Skeletal muscle satellite cell (primary cell): Measurements from ENCODE around the gene ZNF785. TPM values are rescaled to one million over a fixed set of nuclear protein-coding genes. Genes with fewer than 3 reads are reported as not detected.
"Not testable (repeated sequence)": the region's sequence is repeated elsewhere in the genome, so short reads cannot be mapped to it uniquely, and the experiment has no call there.

Experiments used
- H3K27me3 ChIP-seq: 2 replicates; pipeline ENCODE4 v1.7.0; 2013; ENCODE audit warnings: low read length; ENCODE audit not compliant: control insufficient read depth, insufficient read depth
- H3K36me3 ChIP-seq: 2 replicates; pipeline ENCODE4 v1.7.0; 2013; ENCODE audit warnings: mild to moderate bottlenecking, control low read depth, low read length; ENCODE audit not compliant: insufficient read depth
- H3K4me1 ChIP-seq: 2 replicates; pipeline ENCODE4 v1.7.0; 2013; ENCODE audit warnings: low read length; ENCODE audit not compliant: control insufficient read depth, insufficient read depth
- H3K4me2 ChIP-seq: 2 replicates; pipeline ENCODE4 v1.7.0; 2013; ENCODE audit warnings: mild to moderate bottlenecking, low read length
- H3K4me3 ChIP-seq: 2 replicates; pipeline ENCODE4 v1.7.0; 2013; ENCODE audit warnings: low read length
- H3K9ac ChIP-seq: 2 replicates; pipeline ENCODE4 v1.7.0; 2013; ENCODE audit warnings: mild to moderate bottlenecking, low read depth, low read length, moderate library complexity
- H3K9me3 ChIP-seq: replicated peaks from 2 replicates; pipeline ENCODE4 v1.7.0; 2013; ENCODE audit warnings: mild to moderate bottlenecking, control low read depth, low read length
- total RNA-seq: library from RNA; depleted of rRNA; stranded (reverse); fragments of >200 nt; gene quantifications from 2 replicates; pipeline ENCODE4 v1.2.3, GENCODE V29; 2012; rRNA removed

The ZNF785 gene
- 6.8 and 7.2 TPM in 2 replicates for total RNA-seq

DNA sequence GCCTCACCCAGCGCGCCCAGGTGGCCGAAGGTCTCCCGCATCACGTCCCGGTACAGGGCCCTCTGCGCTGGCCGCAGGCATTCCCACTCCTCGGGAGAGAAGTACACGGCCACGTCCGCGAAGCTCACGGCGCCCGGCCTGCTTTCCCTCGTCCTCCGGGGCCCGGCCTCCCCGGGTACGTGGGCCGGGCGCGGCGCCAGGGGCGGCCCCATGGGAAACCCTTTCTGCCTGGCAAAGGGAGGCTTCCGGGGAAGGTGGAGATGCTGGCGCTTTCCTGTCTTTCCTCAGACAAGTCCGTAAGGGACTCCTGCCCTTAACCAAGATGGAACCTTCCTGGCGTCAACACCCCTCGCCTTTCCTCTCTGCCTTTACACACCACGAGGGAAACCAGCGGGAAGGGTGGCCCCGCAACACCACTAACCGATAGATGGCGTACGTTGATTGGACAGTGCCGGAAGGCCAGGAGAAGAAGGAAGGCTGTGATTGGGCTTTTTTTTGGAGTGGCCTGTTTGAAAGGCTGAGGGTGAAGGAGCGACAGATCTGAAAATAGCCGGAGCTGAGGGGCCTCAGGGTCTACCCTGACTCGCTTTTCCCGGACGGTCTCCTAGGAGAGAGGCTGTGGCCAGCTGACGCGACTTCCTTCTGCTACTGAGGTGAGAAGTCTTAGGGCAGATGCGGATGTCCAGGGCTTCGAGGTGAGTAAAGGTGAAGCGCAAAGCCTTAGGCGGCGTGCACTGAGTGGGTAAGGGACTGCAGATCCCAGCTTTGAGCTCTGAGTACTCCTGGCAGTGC, at the start of gene ZNF785:
Gene ZNF785 (minus strand): TSS at position 298 of the 792 bp plus-strand sequence. CDS start 86 bp downstream, at position 212.
- H3K4me1 ChIP-seq = peaks cover 5% of the 10 kb centered on the region

DNA sequence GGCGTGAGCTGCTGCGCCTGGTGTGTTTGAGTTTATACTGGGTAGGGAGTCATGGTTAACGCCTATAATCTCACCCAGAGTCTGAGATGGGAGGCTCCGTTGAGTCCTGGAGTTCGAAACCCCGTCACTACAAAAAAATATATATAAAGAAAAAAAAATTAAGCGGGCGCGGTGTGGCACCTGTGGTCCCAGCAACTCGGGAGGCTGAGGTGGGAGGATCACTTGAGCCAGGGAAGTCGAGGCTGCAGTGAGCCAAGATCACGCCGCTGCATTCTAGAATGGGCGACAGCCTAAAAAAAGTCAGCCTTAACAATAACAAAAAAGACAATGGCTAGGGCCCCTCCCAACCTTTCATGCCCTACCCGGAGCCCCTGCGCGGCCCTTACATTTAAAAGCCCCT, 48.0 kb upstream of the ZNF785 start:
- Histone ChIP-seq H3K36me3 (no peaks in the 10 kb centered on the region), H3K4me1 (peaks cover 10% of the 10 kb centered on the region), H3K4me2 (peak overlapping the region; percentile 96), H3K4me3 (peak overlapping the region; percentile 92), H3K9ac (peak overlapping the region; percentile 94), H3K27me3 (no peaks in the 10 kb centered on the region), H3K9me3 (no peaks in the 10 kb centered on the region)

More for the DNA sequence above, at the start of gene ZNF785:
- H3K4me2 ChIP-seq = peak within 1 kb of the TSS; percentile 95
- H3K9ac ChIP-seq = peak within 1 kb of the TSS; percentile 93
- H3K36me3 ChIP-seq = peaks cover 14% of the 10 kb centered on the region
- peak within 1 kb of the TSS; percentile 90 for H3K4me3 ChIP-seq
- no peaks in the 10 kb centered on the region for H3K9me3 ChIP-seq
- H3K27me3 ChIP-seq = no peaks in the 10 kb centered on the region

DNA sequence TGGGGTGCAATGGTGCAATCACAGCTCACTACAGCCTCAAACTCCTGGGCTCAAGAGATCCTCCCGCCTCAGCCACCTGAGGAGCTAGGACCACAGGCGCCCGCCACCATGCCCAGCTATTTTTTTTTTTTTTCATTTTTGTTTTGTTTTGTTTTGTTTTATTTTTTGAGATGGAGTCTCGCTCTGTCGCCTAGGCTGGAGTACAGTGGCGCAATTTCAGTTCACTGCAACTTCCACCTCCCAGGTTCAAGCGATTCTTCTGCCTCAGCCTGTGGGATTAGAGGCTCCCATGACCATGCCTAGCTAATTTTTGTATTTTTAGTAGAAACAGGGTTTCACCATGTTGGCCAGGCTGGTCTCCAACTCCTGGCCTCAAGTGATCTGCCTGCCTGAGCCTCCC, 47.0 kb upstream of the ZNF785 start:
- not testable (repeated sequence) for H3K36me3 ChIP-seq, H3K4me3 ChIP-seq, H3K4me2 ChIP-seq, H3K9me3 ChIP-seq, H3K9ac ChIP-seq, H3K27me3 ChIP-seq
- H3K4me1 ChIP-seq = peaks cover 11% of the 10 kb centered on the region

DNA sequence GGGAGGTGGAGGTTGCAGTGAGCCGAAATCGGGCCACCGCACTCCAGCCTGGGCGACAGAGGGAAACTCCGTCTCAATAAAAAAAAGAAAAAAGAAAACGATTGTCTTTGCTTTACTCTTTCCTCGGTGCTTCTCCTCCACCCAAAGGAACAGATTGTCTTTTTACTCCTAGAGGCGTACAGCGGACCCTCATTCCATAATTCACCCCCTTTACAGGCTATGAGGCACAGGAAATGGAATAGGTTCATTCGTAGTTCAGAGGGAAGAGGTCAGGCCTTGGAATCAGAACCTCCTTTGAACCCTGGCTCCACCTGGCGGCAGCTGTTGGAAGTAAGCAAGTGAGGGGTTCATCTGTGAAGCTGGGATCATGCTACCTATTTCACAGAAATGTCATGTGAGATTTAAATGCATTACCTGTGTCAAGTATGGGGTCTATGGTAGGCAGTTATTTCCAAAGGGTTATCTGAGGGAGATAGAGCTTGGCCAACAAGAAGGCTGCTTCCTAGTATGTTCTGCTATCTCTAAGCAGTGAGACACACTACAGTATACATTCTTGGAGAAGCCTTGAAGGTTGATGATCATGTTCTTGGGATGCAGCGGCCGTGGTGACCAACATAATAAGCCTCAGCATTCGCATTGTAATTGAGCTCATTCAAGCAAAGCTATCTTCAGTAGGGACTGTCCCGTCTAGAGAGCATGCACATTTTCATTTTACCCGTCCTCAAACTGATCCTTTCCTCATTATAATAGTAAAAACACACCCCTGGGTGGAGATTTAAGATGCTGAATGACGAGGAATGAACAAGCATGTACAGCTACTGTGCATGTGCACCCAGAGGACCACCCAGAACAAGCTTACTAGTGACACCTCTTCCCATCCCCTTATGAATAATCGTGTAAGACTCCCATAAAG, 43.4 kb upstream of the ZNF785 start:
- H3K9me3 ChIP-seq = peaks cover 4% of the 10 kb centered on the region
- H3K4me3 ChIP-seq = no peak overlapping the region
- H3K4me1 ChIP-seq = peaks cover 5% of the 10 kb centered on the region
- no peaks in the 10 kb centered on the region for H3K36me3 ChIP-seq
- H3K4me2 ChIP-seq = peak overlapping the region; percentile 24
- H3K9ac ChIP-seq = no peak overlapping the region
- H3K27me3 ChIP-seq = no peaks in the 10 kb centered on the region

DNA sequence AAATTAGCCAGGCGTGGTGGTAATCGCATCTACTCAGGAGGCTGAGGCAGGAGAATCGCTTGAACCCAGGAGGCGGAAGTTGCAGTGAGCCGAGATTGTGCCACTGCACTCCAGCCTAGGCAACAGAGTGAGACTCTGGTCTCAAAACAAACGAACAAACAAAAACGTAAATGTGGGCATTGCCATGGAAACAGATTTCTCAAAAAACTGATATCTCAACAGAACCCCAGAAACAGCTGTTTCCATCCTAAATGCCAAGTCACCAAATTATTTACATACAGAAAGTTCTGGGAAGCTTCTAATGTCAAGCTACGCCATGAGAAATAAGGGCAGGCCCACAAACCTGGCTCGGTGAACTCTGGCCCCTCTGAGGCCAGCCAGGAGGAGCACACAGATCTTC, 40.7 kb upstream of the ZNF785 start:
- Histone ChIP-seq H3K9ac (no peak overlapping the region), H3K4me3 (no peak overlapping the region), H3K9me3 (peaks cover 6% of the 10 kb centered on the region), H3K4me1 (peaks cover 6% of the 10 kb centered on the region), H3K4me2 (no peak overlapping the region), H3K27me3 (no peaks in the 10 kb centered on the region), H3K36me3 (no peaks in the 10 kb centered on the region)

DNA sequence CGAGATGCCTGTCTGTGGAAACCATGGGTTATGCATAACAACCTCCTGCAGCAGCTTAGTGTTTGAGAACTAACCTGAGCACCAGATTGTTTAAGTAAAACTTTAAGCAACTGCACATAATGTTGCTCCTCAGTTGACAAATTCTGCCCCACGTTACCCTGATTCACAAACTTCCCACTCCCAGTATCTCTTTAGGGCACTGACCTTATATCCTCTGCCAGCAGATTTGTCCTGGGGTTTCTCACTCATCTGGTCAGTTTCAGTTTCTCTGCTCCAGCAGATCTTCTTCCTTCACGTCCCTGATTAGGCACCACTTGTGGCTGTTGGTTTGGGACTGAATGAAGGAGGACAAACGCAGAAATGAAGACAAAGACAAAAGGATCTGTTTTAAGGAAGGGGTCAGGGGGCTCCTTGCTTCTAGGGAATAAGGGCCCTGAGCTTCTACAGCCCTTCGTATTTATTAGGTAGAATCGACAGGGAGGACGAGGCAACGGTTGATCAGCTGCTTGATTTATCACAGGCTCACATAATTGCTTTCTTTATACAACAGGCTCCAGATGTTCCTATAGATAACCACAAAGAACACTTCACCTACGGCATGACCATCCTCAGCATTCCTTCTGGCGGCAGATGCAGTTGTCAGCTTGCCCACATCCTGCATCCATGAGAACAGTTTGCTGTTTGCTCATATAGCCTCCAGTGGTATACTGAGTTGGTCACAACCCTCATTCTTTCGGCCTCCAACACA, 38.2 kb upstream of the ZNF785 start:
- Histone ChIP-seq H3K36me3 (no peaks in the 10 kb centered on the region), H3K27me3 (no peaks in the 10 kb centered on the region), H3K9ac (no peak overlapping the region), H3K4me3 (no peak overlapping the region), H3K9me3 (peaks cover 6% of the 10 kb centered on the region), H3K4me1 (peaks cover 6% of the 10 kb centered on the region), H3K4me2 (no peak overlapping the region)

DNA sequence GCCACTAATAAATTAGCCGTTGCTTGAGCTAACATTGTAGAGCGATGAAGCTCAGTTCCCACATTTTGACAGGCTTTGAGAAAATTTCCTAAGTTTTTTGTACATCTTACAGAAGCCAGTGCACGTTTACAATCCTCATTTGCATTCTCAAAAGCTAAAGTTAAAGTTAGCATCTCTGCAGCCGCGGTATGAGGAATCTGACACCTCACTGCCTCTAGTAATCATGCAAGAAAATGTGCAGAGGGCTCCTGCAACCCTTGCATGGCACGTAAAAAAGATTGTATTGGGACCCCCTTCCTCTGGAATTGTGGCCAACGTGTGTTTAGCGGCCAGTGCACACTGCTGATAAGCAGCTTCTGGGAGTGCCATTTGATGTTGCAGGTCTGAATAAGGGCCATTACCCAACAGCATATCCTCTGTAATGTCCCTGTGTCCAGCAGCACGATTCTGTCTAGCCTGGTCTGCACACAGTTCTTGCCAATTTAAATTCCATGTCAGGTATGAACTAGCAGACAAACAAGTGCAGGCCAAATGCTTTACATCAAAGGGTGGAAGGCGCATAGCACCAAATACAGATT, 37.0 kb upstream of the ZNF785 start:
- Histone ChIP-seq H3K4me3 (no peak overlapping the region), H3K36me3 (no peaks in the 10 kb centered on the region)

DNA sequence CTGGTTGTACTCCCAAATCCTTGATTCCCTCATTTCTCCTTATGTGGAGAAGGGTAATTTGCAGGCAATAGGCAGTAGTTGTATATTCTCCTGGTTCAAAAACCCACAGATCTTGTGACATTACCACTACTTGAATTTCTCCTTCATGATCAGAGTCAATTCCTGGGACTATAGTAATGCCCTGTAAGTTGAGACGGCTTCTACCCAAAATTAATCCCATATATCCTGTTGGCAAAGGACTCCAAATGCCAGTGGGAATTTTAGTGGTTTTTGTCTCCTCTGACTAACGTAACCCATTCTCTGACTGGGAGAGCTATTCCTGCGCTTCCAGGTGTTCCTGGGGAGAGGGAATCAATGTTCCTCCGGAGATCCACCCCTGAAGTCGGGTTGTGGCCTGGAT, 36.3 kb upstream of the ZNF785 start:
- Histone ChIP-seq H3K4me2 (no peak overlapping the region), H3K4me3 (no peak overlapping the region), H3K9me3 (peaks cover 6% of the 10 kb centered on the region), H3K27me3 (no peaks in the 10 kb centered on the region), H3K9ac (no peak overlapping the region), H3K4me1 (peaks cover 4% of the 10 kb centered on the region), H3K36me3 (no peaks in the 10 kb centered on the region)

More for the DNA sequence above, 37.0 kb upstream of the ZNF785 start:
- Histone ChIP-seq H3K27me3 (no peaks in the 10 kb centered on the region), H3K9me3 (peaks cover 6% of the 10 kb centered on the region), H3K4me1 (peaks cover 4% of the 10 kb centered on the region), H3K9ac (no peak overlapping the region), H3K4me2 (no peak overlapping the region)

DNA sequence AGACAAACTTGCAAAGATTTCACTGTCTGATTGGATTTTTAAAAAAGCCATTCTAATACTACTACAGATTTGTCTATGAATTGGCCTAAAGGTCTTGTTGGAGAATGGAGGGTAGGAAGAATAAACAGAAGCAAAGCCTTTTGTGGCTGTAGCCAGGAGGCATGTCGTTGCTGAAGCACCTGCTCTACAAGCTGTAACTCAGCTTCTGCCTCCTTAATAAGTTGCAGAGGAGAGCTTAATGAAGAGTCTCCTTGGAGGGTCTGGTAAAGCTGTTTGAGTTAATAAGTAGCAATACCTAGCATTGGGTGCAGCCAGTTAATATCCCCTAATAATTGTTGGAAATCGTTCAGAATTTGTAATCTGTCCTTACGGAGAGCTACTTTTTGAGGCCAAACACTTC, 34.7 kb upstream of the ZNF785 start:
- peaks cover 4% of the 10 kb centered on the region for H3K4me1 ChIP-seq
- no peaks in the 10 kb centered on the region for H3K36me3 ChIP-seq
- no peaks in the 10 kb centered on the region for H3K27me3 ChIP-seq
- no peak overlapping the region for H3K4me2 ChIP-seq
- no peak overlapping the region for H3K9ac ChIP-seq
- no peak overlapping the region for H3K4me3 ChIP-seq
- H3K9me3 ChIP-seq = peaks cover 6% of the 10 kb centered on the region

DNA sequence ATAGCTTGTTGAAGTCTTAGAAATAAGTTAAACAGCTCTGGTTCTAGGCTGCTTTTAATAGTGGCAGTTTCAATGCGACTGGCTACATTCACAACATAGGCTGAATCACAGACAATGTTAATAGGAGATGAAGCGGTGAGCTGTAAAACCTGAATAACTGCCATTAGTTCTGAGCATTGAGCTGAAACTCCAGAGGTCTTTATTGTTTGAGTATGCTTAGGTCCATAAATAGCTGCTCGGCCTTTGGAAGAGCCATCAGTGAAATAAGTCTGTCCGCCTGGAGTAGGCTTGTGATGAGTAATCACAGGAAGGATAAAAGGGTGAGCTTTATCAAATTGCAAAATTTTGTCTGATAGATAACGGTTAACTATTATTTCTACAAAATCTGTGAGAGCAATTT, 34.1 kb upstream of the ZNF785 start:
- Histone ChIP-seq H3K4me3 (no peak overlapping the region), H3K27me3 (no peaks in the 10 kb centered on the region), H3K9me3 (peaks cover 6% of the 10 kb centered on the region), H3K9ac (no peak overlapping the region), H3K36me3 (no peaks in the 10 kb centered on the region), H3K4me1 (peaks cover 4% of the 10 kb centered on the region), H3K4me2 (no peak overlapping the region)

DNA sequence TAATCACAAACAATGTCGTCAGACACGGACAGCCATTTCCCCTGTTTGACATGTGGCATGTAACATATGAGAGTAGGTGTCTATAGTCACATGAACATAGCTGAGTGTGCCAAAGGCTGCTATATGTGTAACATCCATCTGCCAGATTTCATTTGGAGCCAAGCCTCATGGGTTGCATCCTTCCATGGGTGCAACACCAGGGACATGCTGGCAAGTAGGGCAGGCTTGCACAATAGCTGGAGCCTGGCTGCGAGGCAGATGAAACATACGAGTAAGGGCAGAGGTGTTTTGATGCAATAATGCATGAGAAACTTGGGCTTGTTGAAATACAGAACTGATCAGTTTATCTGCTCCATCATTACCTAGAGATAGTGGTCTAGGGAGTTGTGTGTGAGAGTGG, 33.7 kb upstream of the ZNF785 start:
- no peak overlapping the region for H3K4me3 ChIP-seq
- H3K27me3 ChIP-seq = no peaks in the 10 kb centered on the region
- no peak overlapping the region for H3K4me2 ChIP-seq
- peaks cover 5% of the 10 kb centered on the region for H3K9me3 ChIP-seq
- H3K4me1 ChIP-seq = peaks cover 4% of the 10 kb centered on the region
- H3K9ac ChIP-seq = no peak overlapping the region
- H3K36me3 ChIP-seq = no peaks in the 10 kb centered on the region
